Activated T-helper 1 cell treated with Interleukin-2 at 50 U/mL for 16 hours (primary cell): Measurements from ENCODE around the gene TLNRD1.

Experiments
- DNase-seq: peaks from one replicate; pipeline ENCODE4 v3.0.0-alpha.2; 2020; ENCODE audit warnings: low read depth

Gene TLNRD1

DNA sequence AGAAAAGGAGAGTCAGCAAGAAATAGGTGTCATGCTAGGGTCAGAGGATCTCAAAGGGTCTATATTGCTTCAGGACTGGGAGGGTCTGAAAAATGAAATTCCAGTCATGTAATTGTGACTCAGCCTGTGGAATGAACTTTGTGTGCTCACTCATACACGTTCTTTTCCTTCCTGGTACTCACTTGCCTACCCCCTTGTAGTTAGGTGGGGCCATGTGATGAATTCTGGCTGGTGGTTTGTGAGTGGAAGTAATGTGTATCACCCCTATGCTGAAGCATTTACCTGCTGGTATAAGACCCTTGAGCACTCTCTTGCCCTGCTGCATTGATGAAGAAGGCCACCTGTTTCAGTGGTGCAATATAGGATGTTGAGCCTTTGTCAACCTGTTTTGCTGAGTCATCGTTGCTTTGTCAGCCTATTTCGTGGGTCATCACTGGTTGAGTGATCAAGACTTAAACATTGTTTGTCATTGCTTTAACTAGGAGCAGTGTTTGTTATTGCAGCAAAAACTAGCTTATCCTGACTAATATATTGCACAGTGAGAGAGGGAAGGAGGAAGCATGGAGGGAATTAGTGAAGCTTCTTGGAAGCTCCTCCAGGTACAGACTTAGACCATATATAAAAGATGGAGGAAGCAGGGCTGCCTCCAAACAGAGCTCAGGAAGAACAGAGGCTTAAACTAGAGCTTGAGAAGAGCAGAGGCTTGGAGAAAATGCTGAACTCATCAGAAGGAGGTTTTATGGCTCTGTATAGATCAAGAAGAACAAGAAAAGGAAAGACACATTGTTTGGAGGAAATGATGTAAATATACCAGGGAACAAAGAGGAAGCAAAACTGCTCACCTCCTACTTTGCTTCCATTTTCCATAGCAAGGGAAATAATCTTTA, 28.9 kb downstream of the TLNRD1 start:
- no peak for DNase-seq

DNA sequence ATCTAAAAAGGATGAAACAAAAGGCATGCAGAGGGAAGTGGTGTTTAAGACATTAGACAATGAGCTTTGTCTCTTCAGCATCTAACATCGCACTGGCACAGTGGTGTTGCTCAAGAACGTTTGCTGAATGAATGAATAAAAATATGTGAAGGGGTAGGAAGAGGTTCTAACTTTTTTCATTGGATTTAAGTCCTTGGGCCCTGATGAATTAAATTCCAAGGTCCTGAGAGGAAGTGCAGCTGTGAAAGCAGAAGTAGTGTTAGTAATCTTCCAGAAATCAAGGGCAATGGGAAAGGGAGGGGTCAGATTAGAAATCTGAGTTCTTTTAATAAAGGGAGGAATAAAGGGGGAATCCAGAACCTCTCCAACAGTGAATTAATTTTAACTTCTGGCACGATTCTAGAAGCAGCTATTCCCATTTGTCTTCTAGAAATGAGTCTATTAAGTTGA, 29.6 kb downstream of the TLNRD1 start:
- DNase-seq, result no peak

- DNase-seq, result no peak
Measured at GRCh38 chr15:81031203-81031602, 30.5 kb downstream of the TLNRD1 start.

- no peak for DNase-seq
Measured at GRCh38 chr15:81032355-81032754, 31.6 kb downstream of the TLNRD1 start.

DNA sequence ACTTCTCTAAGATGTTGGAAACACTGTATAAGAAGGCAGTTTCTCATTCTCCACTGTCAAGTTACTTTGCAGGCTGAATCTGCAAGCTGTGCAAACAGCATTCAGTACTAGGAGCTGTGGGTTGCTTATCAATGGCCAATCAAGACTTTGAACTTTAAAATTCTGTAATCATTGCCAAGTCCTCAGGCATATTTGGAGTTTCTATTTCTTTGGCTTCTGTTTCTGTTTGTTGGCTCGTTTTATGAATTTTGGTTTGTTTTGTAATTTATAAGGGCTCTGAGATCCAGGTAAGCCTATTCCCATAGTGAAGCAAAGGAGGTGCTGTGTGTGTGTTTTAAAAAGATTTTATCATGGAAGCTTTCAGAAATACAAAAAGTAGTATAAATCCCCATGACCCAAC, 32.1 kb downstream of the TLNRD1 start:
- no peak for DNase-seq

GRCh38 chr15:81033508-81033907, 32.8 kb downstream of the TLNRD1 start:
- no peak for DNase-seq

- no peak for DNase-seq
Measured at GRCh38 chr15:81037952-81038743, 37.4 kb downstream of the TLNRD1 start.

- no peak for DNase-seq
Measured at GRCh38 chr15:81038975-81039607, 38.4 kb downstream of the TLNRD1 start.

- no peak for DNase-seq
Measured at GRCh38 chr15:81040757-81041156, 40.0 kb downstream of the TLNRD1 start.

DNA sequence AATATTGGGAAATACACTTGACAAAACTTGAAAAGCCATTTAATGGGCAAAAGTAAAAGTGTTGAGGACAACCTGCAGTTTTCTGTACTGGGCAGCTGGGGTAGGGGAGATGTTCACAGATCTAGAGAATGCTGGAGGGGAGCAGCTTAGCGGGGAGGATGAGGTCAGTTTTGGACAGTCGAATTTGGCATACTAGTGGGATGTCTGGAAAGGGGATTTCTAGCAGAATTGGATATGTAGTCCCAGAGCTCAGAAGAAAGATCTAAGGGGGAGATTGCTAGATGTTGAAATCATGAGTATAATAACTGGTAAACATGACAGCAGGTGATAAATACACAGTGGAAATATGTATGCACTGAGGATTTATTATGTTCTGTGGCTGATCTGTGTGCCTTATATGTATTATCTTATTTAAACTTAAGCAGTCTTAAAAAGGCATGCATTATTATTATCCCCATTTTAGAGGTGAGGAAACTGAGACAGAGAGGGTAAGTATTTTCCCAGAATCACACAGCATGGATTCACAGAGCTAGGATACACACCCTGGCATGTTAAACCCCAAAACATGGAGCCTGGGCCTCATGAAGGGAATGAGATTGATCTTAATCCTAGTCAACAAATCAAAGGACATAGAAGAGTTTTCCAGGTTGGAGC, 42.7 kb downstream of the TLNRD1 start:
- no peak for DNase-seq

DNA sequence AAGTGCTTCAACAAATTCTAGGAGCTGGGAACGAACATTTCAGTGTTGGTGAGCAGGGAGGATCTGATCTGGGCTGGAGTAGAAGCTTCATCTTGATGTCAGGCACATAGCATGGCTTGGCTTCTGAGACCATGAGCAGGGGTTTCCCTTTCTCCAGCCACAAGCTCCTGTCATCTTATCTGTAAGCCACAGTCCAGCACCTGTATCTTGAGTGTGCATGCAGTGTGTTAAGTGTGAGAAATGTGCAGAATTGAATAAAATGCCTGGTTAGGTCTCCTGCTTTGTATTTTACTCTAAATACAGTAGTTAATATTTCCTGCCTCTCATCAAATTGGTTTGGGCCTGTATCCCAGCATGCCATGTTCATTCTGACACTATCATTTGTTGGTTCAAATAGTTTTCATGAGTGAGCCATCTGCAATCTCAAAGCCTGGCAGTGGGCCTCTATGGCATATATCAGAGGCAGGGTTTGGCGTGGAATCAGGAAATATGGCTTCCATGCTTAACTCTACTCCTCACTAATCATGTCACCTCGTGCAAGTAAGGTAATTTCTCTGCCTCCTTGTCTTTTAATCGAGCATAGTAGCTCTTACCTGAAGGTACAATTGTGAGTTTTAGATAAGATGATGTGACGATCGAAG, 43.3 kb downstream of the TLNRD1 start:
- no peak for DNase-seq

- DNase-seq, result no peak
Measured at GRCh38 chr15:81046290-81046689, 45.6 kb downstream of the TLNRD1 start.

DNA sequence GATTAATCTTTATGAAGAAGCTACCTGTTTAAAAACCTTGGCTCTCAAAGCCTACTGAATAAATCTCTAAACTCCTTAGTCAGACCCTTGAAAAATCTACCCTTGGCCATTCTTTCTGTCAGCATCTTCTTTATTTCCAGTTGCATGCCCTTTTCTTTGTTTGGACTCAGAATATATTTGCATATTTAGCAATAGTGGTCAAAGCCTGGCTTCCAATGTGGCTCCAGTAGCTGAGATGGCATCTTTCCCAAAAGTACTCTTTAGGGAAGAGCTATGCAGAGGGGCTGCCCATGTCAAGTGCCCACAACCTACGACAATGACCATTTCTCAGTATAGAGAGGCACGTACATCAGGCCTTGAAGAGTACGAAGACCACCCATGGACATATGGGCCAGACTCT, 47.2 kb downstream of the TLNRD1 start:
- no peak for DNase-seq

- no peak for DNase-seq
Measured at GRCh38 chr15:81049835-81050234, 49.1 kb downstream of the TLNRD1 start.

GRCh38 chr15:81050259-81050658, 49.5 kb downstream of the TLNRD1 start:
- DNase-seq, result no peak

DNA sequence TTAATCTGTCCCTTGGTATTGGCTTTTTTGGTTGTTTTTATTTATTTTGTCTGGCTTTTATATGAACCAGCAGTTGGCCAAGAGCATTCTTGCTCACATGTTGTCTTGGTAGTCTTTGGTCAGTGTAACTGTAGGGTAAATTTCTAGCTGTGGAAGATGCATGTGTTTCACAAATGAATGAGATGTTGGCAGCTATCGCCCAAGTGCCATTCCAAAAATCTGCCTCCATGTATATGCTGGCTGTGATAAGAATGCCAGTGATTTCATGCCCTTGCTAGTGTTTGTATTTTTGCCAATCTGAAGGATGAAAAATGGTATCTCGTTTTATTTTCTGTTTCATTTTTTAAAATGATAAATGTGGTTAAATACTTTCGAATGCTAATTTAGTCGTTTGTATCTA, 50.1 kb downstream of the TLNRD1 start:
- no peak for DNase-seq

DNA sequence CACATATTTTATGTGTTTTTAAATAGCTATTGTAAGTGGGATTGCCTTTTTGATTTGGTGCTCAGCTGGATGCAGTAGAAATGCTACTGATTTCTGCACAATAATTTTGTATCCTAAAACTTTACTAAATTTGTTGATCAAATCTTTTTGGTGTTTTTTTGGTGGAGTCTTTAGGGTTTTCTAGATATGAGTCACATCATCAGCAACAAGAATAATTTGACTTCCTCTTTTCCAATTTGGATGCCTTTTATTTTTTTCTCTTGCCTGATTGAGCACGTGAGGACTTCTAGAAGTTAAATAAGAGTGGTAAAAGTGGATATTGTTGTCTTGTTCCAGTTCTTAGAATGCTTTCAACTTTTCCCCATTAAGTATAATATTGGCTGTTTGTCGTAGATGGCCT, 51.3 kb downstream of the TLNRD1 start:
- no peak for DNase-seq

- DNase-seq, result no peak
Measured at GRCh38 chr15:81053621-81054020, 52.9 kb downstream of the TLNRD1 start.

- no peak for DNase-seq
Measured at GRCh38 chr15:81054236-81054635, 53.5 kb downstream of the TLNRD1 start.
